Bronchial epithelial cell (primary cell): ENCODE measurements around the gene FRMD5. TPM values are rescaled to one million over a fixed set of nuclear protein-coding genes. Genes with fewer than 3 reads are reported as not detected.

Experiments used
- DNase-seq: peaks from one replicate; pipeline ENCODE4 v3.0.0-alpha.2; 2010; ENCODE audit warnings: low read depth
- FAIRE-seq: peaks from 2 replicates; lab custom pipeline; 2011; peaks lifted over from hg19 to GRCh38; lab: Jason Lieb, UNC
- H3K27me3 ChIP-seq: 2 replicates; pipeline ENCODE4 v1.5.1; 2011; ENCODE audit warnings: low read length; ENCODE audit not compliant: control insufficient read depth, insufficient read depth
- H3K36me3 ChIP-seq: 2 replicates; pipeline ENCODE4 v1.5.1; 2011; ENCODE audit warnings: low read length; ENCODE audit not compliant: control insufficient read depth, insufficient read depth
- H3K4me3 ChIP-seq: 2 replicates; pipeline ENCODE4 v1.5.1; 2011; ENCODE audit warnings: mild to moderate bottlenecking, low read depth, low read length, control low read depth
- total RNA-seq: library from RNA; depleted of rRNA; stranded (reverse); fragments of >200 nt; gene quantifications from 2 replicates; pipeline ENCODE4 v1.2.1, GENCODE V29; 2014
- TF ChIP-seq, protein P1 (sequence below): IDR thresholded peaks from 2 replicates; pipeline ENCODE4 v1.5.1; 2011; ENCODE audit warnings: mild to moderate bottlenecking, moderate library complexity, low read length, control low read depth, inconsistent platforms; ENCODE audit not compliant: insufficient read depth, severe bottlenecking

Gene FRMD5
- total RNA-seq, 1 donor from 2014 or later, result 1.3 TPM

GRCh38 chr15:43939070-43939469 lies 256.0 kb downstream of the FRMD5 start:
- no peaks in the 10 kb centered on the region for H3K36me3 ChIP-seq
- H3K4me3 ChIP-seq, result no peak overlapping the region
- no peaks in the 10 kb centered on the region for H3K27me3 ChIP-seq
- FAIRE-seq, result no peak
- TF ChIP-seq, protein P1, sequence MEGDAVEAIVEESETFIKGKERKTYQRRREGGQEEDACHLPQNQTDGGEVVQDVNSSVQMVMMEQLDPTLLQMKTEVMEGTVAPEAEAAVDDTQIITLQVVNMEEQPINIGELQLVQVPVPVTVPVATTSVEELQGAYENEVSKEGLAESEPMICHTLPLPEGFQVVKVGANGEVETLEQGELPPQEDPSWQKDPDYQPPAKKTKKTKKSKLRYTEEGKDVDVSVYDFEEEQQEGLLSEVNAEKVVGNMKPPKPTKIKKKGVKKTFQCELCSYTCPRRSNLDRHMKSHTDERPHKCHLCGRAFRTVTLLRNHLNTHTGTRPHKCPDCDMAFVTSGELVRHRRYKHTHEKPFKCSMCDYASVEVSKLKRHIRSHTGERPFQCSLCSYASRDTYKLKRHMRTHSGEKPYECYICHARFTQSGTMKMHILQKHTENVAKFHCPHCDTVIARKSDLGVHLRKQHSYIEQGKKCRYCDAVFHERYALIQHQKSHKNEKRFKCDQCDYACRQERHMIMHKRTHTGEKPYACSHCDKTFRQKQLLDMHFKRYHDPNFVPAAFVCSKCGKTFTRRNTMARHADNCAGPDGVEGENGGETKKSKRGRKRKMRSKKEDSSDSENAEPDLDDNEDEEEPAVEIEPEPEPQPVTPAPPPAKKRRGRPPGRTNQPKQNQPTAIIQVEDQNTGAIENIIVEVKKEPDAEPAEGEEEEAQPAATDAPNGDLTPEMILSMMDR, result peak; percentile 50
- DNase-seq, result peak; percentile 35

GRCh38 chr15:43934480-43934879 lies 260.6 kb downstream of the FRMD5 start:
- no peak for DNase-seq
- H3K27me3 ChIP-seq, result no peaks in the 10 kb centered on the region
- no peak overlapping the region for H3K4me3 ChIP-seq
- no peaks in the 10 kb centered on the region for H3K36me3 ChIP-seq
- FAIRE-seq, result no peak
- TF ChIP-seq, protein P1, result no peak

GRCh38 chr15:43932907-43933306 lies 262.2 kb downstream of the FRMD5 start:
- DNase-seq, result no peak
- no peak overlapping the region for H3K4me3 ChIP-seq
- TF ChIP-seq, protein P1, result no peak
- H3K36me3 ChIP-seq, result no peaks in the 10 kb centered on the region
- H3K27me3 ChIP-seq, result no peaks in the 10 kb centered on the region
- FAIRE-seq, result no peak

GRCh38 chr15:43931790-43932435 lies 263.2 kb downstream of the FRMD5 start:
- FAIRE-seq (no peak), DNase-seq (no peak)
- TF ChIP-seq, protein P1, result no peak
- Histone ChIP-seq H3K27me3 (no peaks in the 10 kb centered on the region), H3K4me3 (no peak overlapping the region), H3K36me3 (no peaks in the 10 kb centered on the region)

- FAIRE-seq (no peak), DNase-seq (no peak)
- no peaks in the 10 kb centered on the region for H3K36me3 ChIP-seq
- H3K4me3 ChIP-seq, result no peak overlapping the region
- no peaks in the 10 kb centered on the region for H3K27me3 ChIP-seq
- TF ChIP-seq, protein P1, result no peak
These were observed 264.0 kb downstream of the FRMD5 start for GRCh38 chr15:43931119-43931518.

DNA sequence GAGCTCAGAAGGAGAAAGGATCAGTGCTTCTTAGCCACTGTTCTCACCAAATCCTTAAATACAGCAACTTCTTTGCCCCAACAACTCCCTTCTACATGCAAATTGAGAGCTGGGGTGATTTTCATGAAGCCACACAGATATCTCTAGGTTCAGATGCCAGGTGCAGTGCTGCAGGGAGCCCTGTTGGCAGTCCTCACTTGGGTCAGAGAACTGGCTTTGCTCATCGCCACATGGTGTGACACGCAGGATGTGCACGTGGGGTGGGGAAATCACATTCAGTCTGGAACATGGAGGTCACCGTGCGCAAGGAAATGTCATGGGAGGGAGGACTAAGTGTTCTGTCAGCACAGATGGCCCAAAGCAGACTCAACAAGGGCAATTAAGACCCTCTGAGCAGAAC lies 264.5 kb downstream of the FRMD5 start:
- no peaks in the 10 kb centered on the region for H3K36me3 ChIP-seq

More for the DNA sequence above, 264.5 kb downstream of the FRMD5 start:
- Histone ChIP-seq H3K4me3 (no peak overlapping the region), H3K27me3 (no peaks in the 10 kb centered on the region)
- FAIRE-seq (peak; percentile 83), DNase-seq (no peak)
- TF ChIP-seq, protein P1, result no peak
